HepG2 (cell line): ENCODE data around the gene RPRD2. TPM values are rescaled to one million over a fixed set of nuclear protein-coding genes. Genes with fewer than 3 reads are reported as not detected.

ENCODE experiments used
- ARHGAP35 ChIP-seq: sonication (generic); formaldehyde crosslinking; IDR thresholded peaks from 2 replicates; pipeline ENCODE4 v1.9.0; 2022; ENCODE audit warnings: mild to moderate bottlenecking, inconsistent platforms, moderate library complexity, missing genetic modification reagents, borderline replicate concordance
- DRAP1 ChIP-seq: IDR thresholded peaks from 2 replicates; pipeline ENCODE4 v1.6.1; 2016; ENCODE audit warnings: missing genetic modification reagents, missing compliant biosample characterization
- EED ChIP-seq: sonication (generic); formaldehyde crosslinking; IDR thresholded peaks from 2 replicates; pipeline ENCODE4 v1.5.0; 2020; ENCODE audit warnings: mild to moderate bottlenecking, missing genetic modification reagents
- FOXJ3 ChIP-seq: sonication (generic); formaldehyde crosslinking; IDR thresholded peaks from 2 replicates; pipeline ENCODE4 v1.4.0; 2020; ENCODE audit warnings: missing genetic modification reagents, mild to moderate bottlenecking, borderline replicate concordance
- FOXK1 ChIP-seq: sonication (generic); formaldehyde crosslinking; IDR thresholded peaks from 2 replicates; pipeline ENCODE4 v1.4.0; 2020; ENCODE audit warnings: low read depth, missing genetic modification reagents, borderline replicate concordance
- FOXO1 ChIP-seq: sonication (generic); formaldehyde crosslinking; IDR thresholded peaks from 2 replicates; pipeline ENCODE4 v1.4.0; 2020; ENCODE audit warnings: missing genetic modification reagents
- MAZ ChIP-seq, 2 experiments: sonication (generic) in 1 of 2; formaldehyde crosslinking in 1 of 2; IDR thresholded peaks; 2 replicates each; pipeline versions ENCODE4 v1.5.0 to v1.6.1; 2012 to 2020; ENCODE audit warnings: low read depth in 2 of 2, mild to moderate bottlenecking in 2 of 2, borderline replicate concordance in 1 of 2, improper control_type of control experiment in 1 of 2, low read length in 1 of 2, missing genetic modification reagents in 1 of 2, moderate library complexity in 1 of 2
- MBD4 ChIP-seq: IDR thresholded peaks from 2 replicates; pipeline ENCODE4 v1.6.1; 2012; ENCODE audit warnings: low read length, inconsistent platforms, borderline replicate concordance
- MED1 ChIP-seq: sonication (generic); formaldehyde crosslinking; IDR thresholded peaks from 2 replicates; pipeline ENCODE4 v1.4.0; 2020; ENCODE audit warnings: missing genetic modification reagents
- MTA1 ChIP-seq: sonication (generic); formaldehyde crosslinking; IDR thresholded peaks from 2 replicates; pipeline ENCODE4 v1.4.0; 2020; ENCODE audit warnings: missing genetic modification reagents, mild to moderate bottlenecking, borderline replicate concordance
- NFKBIZ ChIP-seq: IDR thresholded peaks from 2 replicates; pipeline ENCODE4 v1.6.1; 2018; ENCODE audit warnings: missing genetic modification reagents, missing compliant biosample characterization
- TAF1 ChIP-seq: sonication (generic); formaldehyde crosslinking; IDR thresholded peaks from 2 replicates; pipeline ENCODE4 v1.4.0; 2020; ENCODE audit warnings: missing genetic modification reagents
- TIGD3 ChIP-seq: sonication (generic); formaldehyde crosslinking; IDR thresholded peaks from 2 replicates; pipeline ENCODE4 v1.5.1; 2020; ENCODE audit warnings: mild to moderate bottlenecking, missing genetic modification reagents, borderline replicate concordance
- ZNF275 ChIP-seq: sonication (generic); formaldehyde crosslinking; IDR thresholded peaks from 2 replicates; pipeline ENCODE4 v1.8.0; 2022; ENCODE audit warnings: missing genetic modification reagents, mild to moderate bottlenecking, inconsistent platforms, borderline replicate concordance
- ZNF296 ChIP-seq: sonication (generic); formaldehyde crosslinking; conservative IDR thresholded peaks from 2 replicates; pipeline ENCODE4 v1.5.0; 2020; ENCODE audit warnings: mild to moderate bottlenecking, missing genetic modification reagents
- ZNF670 ChIP-seq: sonication (generic); formaldehyde crosslinking; IDR thresholded peaks from 2 replicates; pipeline ENCODE4 v1.8.0; 2022; ENCODE audit warnings: mild to moderate bottlenecking, missing genetic modification reagents, borderline replicate concordance
- ZNF713 ChIP-seq: sonication (generic); formaldehyde crosslinking; IDR thresholded peaks from 2 replicates; pipeline ENCODE4 v1.4.0; 2020; ENCODE audit warnings: mild to moderate bottlenecking, missing genetic modification reagents
- polyA plus RNA-seq, 8 experiments: library from polyadenylated mRNA; depleted of rRNA in 3 of 8; stranded (reverse) in 7 of 8; unstranded in 1 of 8; fragments of >200 nt; fragmentation: Illumina TruSeq in 4 of 8; extraction: Trizol in 4 of 8; gene quantifications; 2 replicates each; pipeline versions ENCODE4 v1.2.1 to v1.2.3, GENCODE V29; 2011 to 2016; ENCODE audit warnings: low read depth in 4 of 8, missing spikeins in 1 of 8, mixed read lengths in 1 of 8; ENCODE audit not compliant: insufficient read depth in 1 of 8
- total RNA-seq, 5 experiments: library from RNA; depleted of rRNA; stranded (reverse); fragments of >200 nt; fragmentation: Illumina TruSeq; extraction: Trizol; gene quantifications; 2 replicates each; pipeline ENCODE4 v1.2.3, GENCODE V29; 2016; ENCODE audit warnings: low read depth in 1 of 5
- TF ChIP-seq, protein P1 (sequence below): sonication (generic); formaldehyde crosslinking; IDR thresholded peaks from 2 replicates; pipeline ENCODE4 v1.8.1; 2023; ENCODE audit warnings: missing genetic modification reagents, inconsistent platforms, borderline replicate concordance
- TF ChIP-seq, protein P2 (sequence below): sonication (generic); formaldehyde crosslinking; IDR thresholded peaks from 2 replicates; pipeline ENCODE4 v1.4.0; 2020; ENCODE audit warnings: missing genetic modification reagents

RPRD2 gene
- total and polyA plus RNA-seq, 2 of the 13 experiments (the other 11 are each of a cell fraction or from before 2014, with no cell fraction given) = 8.0 to 8.9 TPM

DNA sequence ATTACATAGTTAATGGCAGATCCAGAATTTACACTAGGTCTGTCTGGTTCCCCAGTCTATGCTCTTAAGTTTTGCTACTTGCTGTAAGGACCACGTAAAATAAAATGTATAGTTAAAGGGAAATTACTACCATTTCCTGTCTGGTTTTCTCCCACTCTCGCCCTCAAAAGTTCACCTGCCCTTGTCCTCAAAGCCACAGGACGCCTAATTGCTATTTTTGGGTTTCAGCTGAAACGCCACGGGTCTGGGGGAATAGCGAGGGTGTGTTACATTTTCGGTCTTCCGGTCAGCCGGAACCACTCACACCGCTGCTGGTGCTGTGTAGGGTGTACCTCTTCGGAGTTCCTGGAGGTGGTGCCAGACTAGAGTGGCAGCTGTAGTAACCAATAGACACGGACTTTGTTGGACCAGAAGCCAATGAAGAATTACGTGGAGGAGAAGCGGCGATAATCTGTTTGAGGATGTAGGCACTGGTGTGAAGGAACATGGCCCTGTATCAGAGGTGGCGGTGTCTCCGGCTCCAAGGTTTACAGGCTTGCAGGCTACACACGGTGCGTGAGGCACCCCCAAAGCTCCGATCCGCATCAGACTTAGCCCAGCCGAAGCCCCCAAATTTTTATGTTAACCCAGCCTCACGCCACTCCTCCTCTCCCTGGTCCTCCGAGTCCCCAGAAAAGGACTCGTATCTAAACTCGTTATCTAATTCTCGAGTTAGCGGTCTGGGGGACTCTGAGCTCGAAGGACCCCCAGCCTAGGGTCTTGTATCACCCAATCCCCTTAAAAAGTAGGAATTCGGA, 123.2 kb downstream of the RPRD2 start, which contains the start of gene TARS2 (continued):
- TF ChIP-seq ZNF713 (CRISPR knock-in tag) = no peak
- 0 out of 2 replicates have a peak, but pooled peaks have one; percentile 27 for TF ChIP-seq FOXJ3
- TF ChIP-seq, protein P1, sequence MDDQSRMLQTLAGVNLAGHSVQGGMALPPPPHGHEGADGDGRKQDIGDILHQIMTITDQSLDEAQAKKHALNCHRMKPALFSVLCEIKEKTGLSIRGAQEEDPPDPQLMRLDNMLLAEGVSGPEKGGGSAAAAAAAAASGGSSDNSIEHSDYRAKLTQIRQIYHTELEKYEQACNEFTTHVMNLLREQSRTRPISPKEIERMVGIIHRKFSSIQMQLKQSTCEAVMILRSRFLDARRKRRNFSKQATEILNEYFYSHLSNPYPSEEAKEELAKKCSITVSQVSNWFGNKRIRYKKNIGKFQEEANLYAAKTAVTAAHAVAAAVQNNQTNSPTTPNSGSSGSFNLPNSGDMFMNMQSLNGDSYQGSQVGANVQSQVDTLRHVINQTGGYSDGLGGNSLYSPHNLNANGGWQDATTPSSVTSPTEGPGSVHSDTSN = peak; percentile 92; the same call in 1 of the 2 replicates
- peak; percentile 82 for TF ChIP-seq ZNF670 (CRISPR knock-in tag)
- no peak for TF ChIP-seq EED
- 0 out of 2 replicates have a peak, but pooled peaks have one; percentile 54 for TF ChIP-seq ZNF296 (CRISPR knock-in tag)
- peak; percentile 63; the same call in 1 of the 2 replicates for TF ChIP-seq MAZ (IDR thresholded peaks at IDR 0.05; ENCODE audit: borderline replicate concordance, low read depth, low read length)
- TF ChIP-seq MAZ (CRISPR knock-in tag; IDR thresholded peaks at IDR 0.05; ENCODE audit: low read depth) = peak; percentile 48; the same call in 1 of the 2 replicates
- peak; percentile 80 for TF ChIP-seq DRAP1 (CRISPR knock-in tag)
- no peak for TF ChIP-seq ARHGAP35 (CRISPR knock-in tag)
- peak; percentile 71; the same call in 1 of the 2 replicates for TF ChIP-seq FOXO1 (CRISPR knock-in tag)
- TF ChIP-seq TAF1 (CRISPR knock-in tag) = peak; percentile 84
- peak; percentile 97 for TF ChIP-seq FOXK1
- no peak for TF ChIP-seq MBD4
- TF ChIP-seq ZNF275 (CRISPR knock-in tag) = peak; percentile 49; the same call in 1 of the 2 replicates
- peak; percentile 73 for TF ChIP-seq NFKBIZ (CRISPR knock-in tag)
- TF ChIP-seq, protein P2, sequence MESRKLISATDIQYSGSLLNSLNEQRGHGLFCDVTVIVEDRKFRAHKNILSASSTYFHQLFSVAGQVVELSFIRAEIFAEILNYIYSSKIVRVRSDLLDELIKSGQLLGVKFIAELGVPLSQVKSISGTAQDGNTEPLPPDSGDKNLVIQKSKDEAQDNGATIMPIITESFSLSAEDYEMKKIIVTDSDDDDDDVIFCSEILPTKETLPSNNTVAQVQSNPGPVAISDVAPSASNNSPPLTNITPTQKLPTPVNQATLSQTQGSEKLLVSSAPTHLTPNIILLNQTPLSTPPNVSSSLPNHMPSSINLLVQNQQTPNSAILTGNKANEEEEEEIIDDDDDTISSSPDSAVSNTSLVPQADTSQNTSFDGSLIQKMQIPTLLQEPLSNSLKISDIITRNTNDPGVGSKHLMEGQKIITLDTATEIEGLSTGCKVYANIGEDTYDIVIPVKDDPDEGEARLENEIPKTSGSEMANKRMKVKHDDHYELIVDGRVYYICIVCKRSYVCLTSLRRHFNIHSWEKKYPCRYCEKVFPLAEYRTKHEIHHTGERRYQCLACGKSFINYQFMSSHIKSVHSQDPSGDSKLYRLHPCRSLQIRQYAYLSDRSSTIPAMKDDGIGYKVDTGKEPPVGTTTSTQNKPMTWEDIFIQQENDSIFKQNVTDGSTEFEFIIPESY (CRISPR knock-in tag) = peak; percentile 71
- TF ChIP-seq MTA1 (CRISPR knock-in tag) = 0 out of 2 replicates have a peak, but pooled peaks have one; percentile 31
- peak; percentile 71 for TF ChIP-seq MED1 (CRISPR knock-in tag)
- TF ChIP-seq TIGD3 (CRISPR knock-in tag) = no peak; the same call in 1 of the 2 replicates
